SU-DHL-6 (cell line): ENCODE measurements around the gene RINL.

Experiments
- H2AFZ ChIP-seq: fragments of 200-600 bp; sonication (generic); 2 replicates; pipeline ENCODE4 v1.6.1; 2014; ENCODE audit warnings: low read depth, mild to moderate bottlenecking, moderate library complexity, mixed read lengths, antibody characterized with exemption, low read length; ENCODE audit not compliant: severe bottlenecking
- H3F3A ChIP-seq: fragments of 200-600 bp; shearing (Covaris generic); 2 replicates; pipeline ENCODE4 v1.6.0; 2016; ENCODE audit warnings: antibody characterized with exemption, mild to moderate bottlenecking; ENCODE audit not compliant: insufficient read depth
- H3K27ac ChIP-seq: fragments of 200-600 bp; sonication (generic); 2 replicates; pipeline ENCODE4 v1.5.1; 2016; ENCODE audit warnings: low read depth, mild to moderate bottlenecking, low read length, moderate library complexity, mixed read lengths
- H3K27me3 ChIP-seq: fragments of 200-600 bp; sonication (generic), shearing (Covaris generic); 2 replicates; pipeline ENCODE4 v1.6.0; 2014; ENCODE audit warnings: mild to moderate bottlenecking, low read length
- H3K36me3 ChIP-seq: fragments of 200-600 bp; sonication (generic); 2 replicates; pipeline ENCODE4 v1.6.1; 2014; ENCODE audit warnings: mild to moderate bottlenecking, low read length, mixed read lengths
- H3K4me2 ChIP-seq: fragments of 300-600, 200-600 bp; shearing (Covaris generic), sonication (generic); 2 replicates; pipeline ENCODE4 v1.6.0; 2014; ENCODE audit warnings: low read length, low read depth, mild to moderate bottlenecking; ENCODE audit not compliant: poor library complexity, severe bottlenecking
- H3K4me3 ChIP-seq: fragments of 200-600 bp; sonication (generic); 2 replicates; pipeline ENCODE4 v1.5.1; 2014; ENCODE audit warnings: antibody characterized with exemption, low read length, mild to moderate bottlenecking, mixed read lengths; ENCODE audit not compliant: insufficient read depth, poor library complexity, severe bottlenecking
- H3K79me2 ChIP-seq: fragments of 200-600 bp; sonication (generic); 2 replicates; pipeline ENCODE4 v1.6.1; 2014; ENCODE audit warnings: mild to moderate bottlenecking, low read length, moderate library complexity; ENCODE audit not compliant: insufficient read depth
- H3K9ac ChIP-seq: fragments of 200-600 bp; sonication (generic); 2 replicates; pipeline ENCODE4 v1.7.0; 2014; ENCODE audit warnings: mild to moderate bottlenecking, low read length
- H3K9me2 ChIP-seq: fragments of 200-600 bp; sonication (generic); replicated peaks from 2 replicates; pipeline ENCODE4 v1.6.1; 2014; ENCODE audit warnings: low read length; ENCODE audit not compliant: insufficient read depth
- H3K9me3 ChIP-seq: fragments of 200-600 bp; sonication (generic); 2 replicates; pipeline ENCODE4 v1.6.1; 2014; ENCODE audit warnings: low read length, mixed read lengths; ENCODE audit not compliant: insufficient read depth
- H4K20me1 ChIP-seq: fragments of 200-600 bp; sonication (generic); 2 replicates; pipeline ENCODE4 v1.6.1; 2014; ENCODE audit warnings: low read depth, mild to moderate bottlenecking, antibody characterized with exemption, low read length, moderate library complexity, mixed read lengths
- EZH2phosphoT487 ChIP-seq: fragments of 200-600 bp; sonication (generic), shearing (Covaris generic); conservative IDR thresholded peaks from 2 replicates; pipeline ENCODE4 v1.6.1; 2018; ENCODE audit warnings: mild to moderate bottlenecking, antibody characterized with exemption, low read length, moderate library complexity, mixed read lengths
- TF ChIP-seq, protein P1 (sequence below): fragments of 200-600 bp; sonication (generic); IDR thresholded peaks from one replicate; pipeline ENCODE4 v1.5.1; 2017; ENCODE audit warnings: antibody characterized with exemption, mild to moderate bottlenecking, low read length, moderate library complexity; ENCODE audit not compliant: insufficient read depth, poor library complexity, severe bottlenecking

RINL gene

DNA sequence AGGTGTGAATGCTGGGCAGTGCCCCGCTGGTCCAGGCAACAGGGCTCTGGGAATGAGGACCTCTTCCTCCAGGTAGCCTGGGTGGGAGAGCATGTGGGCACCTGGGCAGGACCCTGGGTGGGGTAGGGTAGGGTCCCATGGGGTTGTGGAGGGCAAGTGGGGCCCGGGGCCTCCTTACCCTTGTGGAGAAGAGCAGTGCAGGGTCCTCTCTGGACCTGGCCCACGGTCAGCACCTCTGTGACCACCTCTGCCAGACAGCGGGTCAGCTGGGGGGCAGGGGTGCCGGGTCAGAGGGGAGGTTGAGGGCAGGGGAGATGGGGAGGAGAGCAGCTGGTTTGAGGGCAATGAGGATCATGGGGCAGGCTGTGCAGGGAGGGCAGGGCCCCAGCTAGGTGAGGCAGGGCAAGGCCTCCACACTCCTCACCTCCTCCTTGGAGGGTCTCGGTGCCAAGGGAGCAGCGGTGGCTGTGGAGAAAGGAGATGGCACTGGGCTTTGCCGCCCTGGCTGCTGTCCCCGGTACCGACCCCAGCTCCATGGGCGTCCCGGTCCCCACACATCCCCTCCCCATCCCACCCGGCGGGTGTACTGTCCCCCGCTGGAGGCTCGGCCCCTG is 33.4 kb upstream of the RINL start:
- Histone ChIP-seq H3K9me2 (no peaks in the 10 kb centered on the region), H3F3A (no peaks in the 10 kb centered on the region), H3K27ac (no peak overlapping the region), H3K36me3 (no peaks in the 10 kb centered on the region), H2AFZ (no peak overlapping the region), H3K79me2 (no peaks in the 10 kb centered on the region), H3K4me3 (no peak overlapping the region), H3K4me2 (no peak overlapping the region), H3K27me3 (no peaks in the 10 kb centered on the region), H3K9me3 (no peaks in the 10 kb centered on the region), H4K20me1 (no peaks in the 10 kb centered on the region), H3K9ac (no peak overlapping the region)
- TF ChIP-seq, protein P1, sequence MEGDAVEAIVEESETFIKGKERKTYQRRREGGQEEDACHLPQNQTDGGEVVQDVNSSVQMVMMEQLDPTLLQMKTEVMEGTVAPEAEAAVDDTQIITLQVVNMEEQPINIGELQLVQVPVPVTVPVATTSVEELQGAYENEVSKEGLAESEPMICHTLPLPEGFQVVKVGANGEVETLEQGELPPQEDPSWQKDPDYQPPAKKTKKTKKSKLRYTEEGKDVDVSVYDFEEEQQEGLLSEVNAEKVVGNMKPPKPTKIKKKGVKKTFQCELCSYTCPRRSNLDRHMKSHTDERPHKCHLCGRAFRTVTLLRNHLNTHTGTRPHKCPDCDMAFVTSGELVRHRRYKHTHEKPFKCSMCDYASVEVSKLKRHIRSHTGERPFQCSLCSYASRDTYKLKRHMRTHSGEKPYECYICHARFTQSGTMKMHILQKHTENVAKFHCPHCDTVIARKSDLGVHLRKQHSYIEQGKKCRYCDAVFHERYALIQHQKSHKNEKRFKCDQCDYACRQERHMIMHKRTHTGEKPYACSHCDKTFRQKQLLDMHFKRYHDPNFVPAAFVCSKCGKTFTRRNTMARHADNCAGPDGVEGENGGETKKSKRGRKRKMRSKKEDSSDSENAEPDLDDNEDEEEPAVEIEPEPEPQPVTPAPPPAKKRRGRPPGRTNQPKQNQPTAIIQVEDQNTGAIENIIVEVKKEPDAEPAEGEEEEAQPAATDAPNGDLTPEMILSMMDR = no peak
- TF ChIP-seq EZH2phosphoT487 = no peak

DNA sequence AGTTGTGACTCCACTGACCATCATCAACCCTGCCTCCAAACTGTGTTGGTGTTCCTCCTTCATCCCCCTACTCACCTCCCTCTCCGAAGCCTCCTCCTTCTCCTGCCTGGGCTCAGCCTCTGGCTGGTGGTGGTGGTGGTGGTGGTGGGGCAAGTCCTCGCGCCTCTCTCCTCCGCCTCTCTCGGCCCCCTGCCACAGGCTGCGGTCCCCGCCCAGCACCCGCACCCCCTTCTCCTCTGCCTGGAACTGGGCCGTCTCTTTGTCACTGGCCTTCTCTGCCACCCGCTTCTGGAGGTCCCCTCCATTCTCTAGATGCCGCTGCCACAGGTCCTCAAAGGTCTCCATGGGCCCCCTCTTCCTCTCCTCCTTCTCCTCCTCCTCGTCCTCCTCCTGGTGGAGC is 32.4 kb upstream of the RINL start:
- Histone ChIP-seq H3K4me2 (no peak overlapping the region), H3K9me3 (no peaks in the 10 kb centered on the region), H3K36me3 (0 out of 2 replicates have a peak, but pooled peaks cover 3% of the 10 kb centered on the region), H3F3A (no peaks in the 10 kb centered on the region), H3K27ac (no peak overlapping the region), H3K79me2 (no peaks in the 10 kb centered on the region), H3K9me2 (no peaks in the 10 kb centered on the region), H3K4me3 (no peak overlapping the region), H3K27me3 (no peaks in the 10 kb centered on the region), H4K20me1 (no peaks in the 10 kb centered on the region), H2AFZ (no peak overlapping the region), H3K9ac (no peak overlapping the region)
- no peak for TF ChIP-seq EZH2phosphoT487
- TF ChIP-seq, protein P1 = no peak

DNA sequence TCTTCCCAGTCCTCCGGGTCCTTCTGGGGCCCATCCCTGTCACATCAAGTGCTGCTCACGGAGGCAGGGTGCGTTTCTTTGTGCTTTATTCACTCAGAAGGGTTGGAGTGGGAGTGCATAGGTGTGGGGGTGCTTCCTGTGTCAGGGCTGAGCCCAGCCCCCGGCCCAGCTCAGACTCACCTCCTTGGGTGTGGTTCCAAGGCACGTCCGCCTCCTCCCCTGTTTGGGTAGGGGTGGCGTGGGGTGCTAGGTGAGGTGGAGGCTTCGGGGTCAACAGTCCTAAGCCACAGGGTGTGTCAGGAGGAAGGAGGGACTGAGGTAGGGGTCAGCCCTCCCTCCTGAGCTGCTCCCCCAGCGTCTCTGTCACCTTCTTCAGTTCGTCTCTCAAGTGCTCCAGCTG is 30.8 kb upstream of the RINL start:
- TF ChIP-seq EZH2phosphoT487 = no peak
- TF ChIP-seq, protein P1 = no peak
- Histone ChIP-seq H3K9me3 (no peaks in the 10 kb centered on the region), H3K9me2 (no peaks in the 10 kb centered on the region), H2AFZ (no peak overlapping the region), H3K36me3 (0 out of 2 replicates have a peak, but pooled peaks cover 3% of the 10 kb centered on the region), H4K20me1 (no peaks in the 10 kb centered on the region), H3F3A (no peaks in the 10 kb centered on the region), H3K4me3 (no peak overlapping the region), H3K4me2 (no peak overlapping the region), H3K79me2 (peaks cover 6% of the 10 kb centered on the region; the same call in 1 of the 2 replicates), H3K9ac (no peak overlapping the region), H3K27ac (no peak overlapping the region), H3K27me3 (no peaks in the 10 kb centered on the region)
